DLD1 (cell line): ENCODE data around the gene REC114.
"Not testable (repeated sequence)": the region's sequence is repeated elsewhere in the genome, so short reads cannot be mapped to it uniquely, and the experiment has no call there.

Source experiments
- in situ Hi-C: cut with HindIII; loops from 2 replicates; pipeline ENCODE4 v1.10.0; 2017; ENCODE audit warnings: low sequenced_read_pairs

The REC114 gene

GRCh38 chr15:73454096-73454495 lies 11.1 kb downstream of the REC114 start:
- in situ Hi-C loops = no loop called here

DNA sequence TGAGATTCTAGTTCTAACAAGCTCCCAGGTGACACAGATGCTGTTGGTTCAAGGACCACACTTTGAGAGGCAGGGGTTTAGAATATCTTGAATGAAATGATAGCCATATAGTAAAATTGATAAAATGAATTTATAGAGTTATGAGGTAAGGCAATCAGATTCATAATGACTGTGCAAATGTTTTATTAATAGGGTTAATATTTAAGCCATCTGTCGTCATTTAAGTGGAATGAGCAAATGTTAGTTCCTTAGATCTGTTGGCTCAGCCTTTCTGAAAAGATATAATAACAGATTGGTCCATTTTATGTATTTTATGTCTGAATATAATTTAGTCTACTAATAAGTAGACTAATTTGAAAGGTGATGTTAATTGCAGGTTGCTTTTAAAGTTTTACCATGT lies 12.9 kb downstream of the REC114 start:
- in situ Hi-C loops = no loop called here

DNA sequence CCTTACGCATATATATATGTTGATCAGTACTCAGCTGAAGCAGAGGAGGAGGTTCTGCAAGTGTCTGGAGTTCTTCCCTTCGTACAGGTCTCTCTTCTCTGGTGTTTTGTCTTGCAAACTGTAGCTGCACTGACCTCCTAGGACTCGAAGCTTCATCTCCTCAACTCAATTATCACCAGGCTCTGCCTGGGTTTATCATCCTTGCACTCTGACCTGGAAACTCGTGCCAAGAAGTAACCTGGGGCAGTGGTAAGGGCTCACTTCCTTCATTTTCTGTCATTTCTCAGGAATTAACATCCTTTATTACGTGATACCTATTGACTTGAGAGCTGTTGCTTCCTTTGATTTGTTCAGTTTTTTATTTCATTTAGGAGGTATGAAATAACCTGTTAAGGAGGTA lies 14.4 kb downstream of the REC114 start:
- in situ Hi-C loops = no loop called here

GRCh38 chr15:73460662-73461061 lies 17.7 kb downstream of the REC114 start:
- in situ Hi-C loops = no loop called here

- in situ Hi-C loops = no loop called here
These were observed 21.6 kb downstream of the REC114 start for GRCh38 chr15:73464602-73465001.

DNA sequence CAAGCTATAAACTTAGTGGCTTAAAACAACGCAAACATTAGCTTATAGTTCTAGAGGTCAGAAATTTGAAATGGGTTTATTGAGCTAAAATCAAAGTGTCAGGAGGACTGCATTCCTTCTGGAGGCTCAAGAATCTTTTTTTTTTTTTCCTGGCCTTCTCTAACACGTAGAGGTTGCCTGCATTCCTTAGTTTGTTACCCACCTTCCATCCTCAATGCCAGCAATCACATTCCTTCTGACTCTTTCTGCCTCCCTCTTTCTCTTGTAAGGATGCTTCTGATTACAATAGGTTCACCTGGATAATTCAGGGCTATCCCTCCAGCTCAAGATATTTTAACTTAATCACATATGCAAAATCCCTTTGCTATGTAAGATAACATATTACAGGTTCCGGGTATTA lies 24.8 kb downstream of the REC114 start:
- in situ Hi-C loops = no loop called here

- in situ Hi-C loops = no loop called here
These were observed 31.8 kb downstream of the REC114 start for GRCh38 chr15:73474785-73475184.

DNA sequence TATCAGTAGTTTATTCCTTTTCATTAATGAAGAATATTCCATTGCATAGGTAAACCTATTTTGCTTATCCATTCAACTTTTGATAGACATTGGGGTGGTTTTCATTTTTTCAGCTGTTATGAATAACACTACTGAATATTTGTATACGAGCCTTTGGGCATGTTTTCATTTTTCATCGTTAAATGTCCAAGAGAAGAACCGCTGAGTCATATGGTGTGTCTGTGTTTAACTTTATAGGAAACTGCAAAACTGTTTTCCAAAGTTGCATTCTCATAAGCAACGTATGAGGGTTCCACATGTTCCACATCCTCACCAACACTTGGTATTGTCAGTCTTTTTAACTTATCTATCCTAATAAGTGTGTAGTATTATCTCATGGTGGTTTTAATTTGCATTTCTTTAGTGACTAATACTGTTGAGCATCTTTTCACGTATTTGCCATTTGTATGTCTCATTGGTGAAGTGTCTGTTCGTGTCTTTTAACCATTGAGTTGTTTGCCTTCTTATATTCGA lies 33.8 kb downstream of the REC114 start:
- in situ Hi-C loops = no loop called here

GRCh38 chr15:73480050-73480449 lies 37.1 kb downstream of the REC114 start:
- in situ Hi-C loops = no loop called here

DNA sequence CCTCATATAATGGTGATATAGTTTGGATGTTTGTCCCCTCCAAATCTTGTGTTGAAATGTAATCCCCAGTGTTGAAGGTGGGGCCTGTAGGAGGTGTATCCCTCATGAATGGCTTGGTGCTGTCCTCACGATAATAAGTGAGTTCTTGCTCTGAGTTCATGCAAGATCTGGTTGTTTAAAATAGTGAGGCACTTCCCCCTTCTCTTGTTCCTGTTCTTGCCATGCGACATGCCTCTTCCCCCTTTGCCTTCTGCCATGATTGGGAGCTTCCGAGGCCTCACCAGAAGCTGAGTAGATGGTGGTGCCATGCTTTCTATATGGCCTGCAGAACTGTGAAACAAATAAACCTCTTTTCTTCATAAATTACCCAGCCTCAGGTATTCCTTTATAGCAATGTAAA lies 39.2 kb downstream of the REC114 start:
- in situ Hi-C loops = no loop called here

GRCh38 chr15:73483053-73483452 lies 40.1 kb downstream of the REC114 start:
- in situ Hi-C loops = no loop called here

DNA sequence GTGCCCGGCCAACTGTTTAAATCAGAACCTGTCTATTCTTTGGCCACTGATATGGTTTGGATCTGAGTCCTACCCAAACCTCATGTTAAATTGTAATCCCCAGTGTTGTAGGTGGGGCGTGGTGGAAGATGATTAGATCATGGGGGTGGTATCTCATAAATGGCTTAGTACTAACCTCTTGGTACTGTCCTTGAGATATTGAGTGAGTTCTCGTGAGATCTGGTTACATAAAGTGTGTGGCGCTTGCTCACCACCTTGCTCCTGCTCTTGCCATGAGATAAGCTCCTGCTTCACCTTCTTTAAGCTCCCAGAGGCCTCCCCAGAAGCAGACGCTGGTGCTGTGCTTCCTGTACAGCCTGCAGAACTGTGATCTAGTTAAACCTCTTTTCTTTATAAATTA lies 42.4 kb downstream of the REC114 start:
- in situ Hi-C loops = no loop called here

DNA sequence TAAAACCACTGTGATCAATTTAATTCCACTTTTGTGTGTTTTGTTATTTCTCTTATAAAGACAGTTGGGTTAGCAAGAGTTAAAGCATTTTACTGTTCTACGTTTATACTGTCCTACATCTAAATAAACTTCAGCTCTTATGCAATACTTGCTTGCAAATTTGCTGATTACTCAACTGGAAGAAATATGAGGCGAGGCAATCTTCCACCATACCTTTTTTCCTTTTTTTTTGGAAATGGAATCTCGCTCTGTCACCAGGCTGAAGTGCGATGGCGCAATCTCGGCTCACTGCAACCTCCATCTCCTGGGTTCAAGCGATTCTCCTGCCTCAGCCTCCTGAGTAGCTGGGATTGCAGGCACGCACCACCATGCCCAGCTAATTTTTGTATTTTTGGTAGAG lies 42.9 kb downstream of the REC114 start:
- in situ Hi-C loops = not testable (repeated sequence)

DNA sequence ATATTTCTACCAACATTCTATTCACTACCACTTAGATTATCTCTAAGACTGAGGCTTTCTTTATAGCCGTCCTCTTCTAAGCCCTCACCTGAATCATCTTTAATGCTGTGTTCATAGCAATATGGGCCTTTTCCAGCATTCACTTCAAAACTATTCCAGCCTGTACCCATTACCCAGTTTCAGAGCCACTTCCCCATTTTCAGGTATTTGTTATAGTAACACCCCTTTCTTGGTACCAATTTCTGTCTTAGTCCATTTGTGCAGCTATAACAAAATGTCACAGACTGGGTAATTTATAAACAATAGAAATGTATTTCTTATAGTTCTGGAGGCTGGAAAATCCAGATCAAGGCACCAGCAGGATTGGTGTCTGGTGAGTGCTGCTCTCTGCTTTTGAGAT lies 45.7 kb downstream of the REC114 start:
- in situ Hi-C loops = no loop called here

DNA sequence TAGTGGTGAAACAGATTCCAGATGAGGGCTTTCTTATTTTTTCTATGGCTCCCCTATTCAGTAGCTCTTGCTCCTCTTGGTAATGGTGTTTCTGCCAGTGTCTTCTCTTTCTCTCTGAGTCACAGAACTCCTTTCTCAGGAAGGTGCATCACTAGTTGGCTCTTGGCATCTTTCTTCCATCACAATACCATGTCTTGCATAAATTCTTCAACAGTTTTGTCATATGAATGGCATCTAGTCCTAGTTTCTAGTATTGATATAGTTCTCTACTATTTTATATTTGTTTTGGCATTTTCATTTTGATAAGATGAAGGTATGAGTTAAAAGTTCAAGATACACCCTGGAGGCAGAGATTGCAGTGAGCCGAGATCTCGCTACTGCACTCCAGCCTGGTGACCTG lies 51.0 kb downstream of the REC114 start:
- in situ Hi-C loops = no loop called here

DNA sequence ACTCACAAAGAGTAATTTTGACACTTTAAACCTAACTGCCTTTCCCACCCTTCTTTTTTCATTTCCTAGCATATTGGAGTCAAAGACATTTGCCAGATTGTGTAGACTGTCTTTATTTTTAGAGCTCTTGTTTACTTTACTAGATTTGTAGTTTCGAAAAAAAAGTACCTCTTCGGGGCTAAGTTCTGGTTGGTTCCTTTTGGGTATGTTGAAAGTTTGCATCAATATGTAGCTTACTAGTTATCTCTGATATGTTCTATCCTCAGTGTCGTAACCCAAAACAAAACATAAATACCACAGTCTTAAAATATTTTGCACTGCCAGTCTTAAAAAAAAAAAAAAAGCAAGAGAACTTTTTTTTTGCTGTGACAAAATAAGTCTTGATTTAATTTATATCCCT lies 52.2 kb downstream of the REC114 start:
- in situ Hi-C loops = no loop called here

DNA sequence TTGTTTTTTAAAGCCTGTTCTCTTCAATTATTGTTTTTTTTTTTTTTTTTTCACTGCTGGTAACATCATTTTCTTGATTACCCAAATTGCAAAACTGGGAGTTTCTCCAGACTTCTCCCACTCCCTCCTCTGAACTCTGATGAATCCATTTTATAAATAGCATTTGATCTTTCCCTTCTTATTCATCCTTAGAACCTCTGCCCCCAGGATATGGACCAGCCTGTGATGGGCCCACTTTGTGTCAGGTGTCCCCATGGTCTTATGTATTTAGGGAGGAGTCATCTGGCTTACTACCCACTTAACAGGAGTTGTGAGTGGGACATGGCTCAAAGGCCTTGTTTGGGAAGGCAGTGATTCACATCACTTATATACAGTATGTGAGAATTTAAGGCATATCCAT lies 57.7 kb downstream of the REC114 start:
- in situ Hi-C loops = no loop called here

- in situ Hi-C loops = loop anchor here (5.0 kb wide), 1 partner anchor 58 kb away; no protein-coding TSS in a partner anchor
These were observed 61.9 kb downstream of the REC114 start for GRCh38 chr15:73504885-73505284.

DNA sequence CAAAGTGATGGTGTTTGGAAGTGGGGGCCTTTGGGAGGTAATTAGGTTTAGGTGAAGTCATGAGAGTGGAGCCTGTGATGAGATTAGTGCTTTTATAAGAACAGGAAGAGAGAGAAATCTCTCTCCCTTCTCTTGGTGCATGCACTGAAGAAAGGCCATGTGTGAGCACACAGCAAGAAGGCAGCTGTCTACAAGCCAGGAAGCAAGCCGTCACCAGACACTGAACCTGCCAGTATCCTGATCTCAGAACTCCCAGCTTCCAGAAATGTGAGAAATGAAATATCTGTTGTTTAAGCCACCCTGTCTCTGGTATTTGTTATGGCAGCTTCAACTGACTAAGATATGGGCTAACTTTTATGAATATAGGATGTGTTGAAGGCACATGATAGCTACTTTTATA lies 72.6 kb downstream of the REC114 start:
- in situ Hi-C loops = no loop called here

GRCh38 chr15:73517566-73517965 lies 74.6 kb downstream of the REC114 start:
- in situ Hi-C loops = no loop called here

DNA sequence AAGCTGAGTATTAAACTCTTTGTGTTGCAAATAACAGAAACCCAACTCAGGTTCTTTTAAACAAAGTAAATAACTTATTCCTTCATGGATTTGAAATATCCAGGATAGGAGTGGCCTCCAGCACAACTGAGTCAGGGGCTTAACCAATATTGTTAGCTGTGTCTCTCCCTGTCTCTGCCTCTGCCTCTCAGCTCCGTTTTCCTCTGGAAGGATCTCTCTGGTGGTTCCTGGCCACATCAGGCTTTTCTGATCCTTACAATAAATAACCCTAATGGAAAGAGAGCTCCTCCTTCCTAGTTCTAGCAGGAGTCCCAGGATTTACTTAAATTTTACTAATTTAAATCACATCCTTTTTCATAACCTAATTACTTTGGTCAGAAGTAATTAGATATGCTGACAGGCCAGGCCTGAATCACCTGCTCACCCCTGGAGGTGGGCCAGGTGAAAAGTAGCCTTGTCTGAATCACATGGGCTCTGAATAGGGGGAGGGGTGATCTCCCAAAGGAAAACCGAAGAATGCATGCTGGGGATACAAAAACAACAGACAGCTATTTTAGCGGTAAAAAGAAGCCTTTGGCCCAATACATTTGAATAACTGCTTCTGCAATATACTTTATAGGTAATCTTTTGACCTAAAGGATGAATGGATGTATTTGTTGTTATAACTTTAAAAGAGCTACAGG lies 75.4 kb downstream of the REC114 start:
- in situ Hi-C loops = no loop called here

- in situ Hi-C loops = no loop called here
These were observed 76.1 kb downstream of the REC114 start for GRCh38 chr15:73518876-73519733.
